ENCODE measurements around the gene CDC6.

The CDC6 gene

GRCh38 chr17:40323391-40324381, 36.0 kb downstream of the CDC6 start:
- DNase-seq = peak; percentile 93

GRCh38 chr17:40325156-40326013, 37.7 kb downstream of the CDC6 start:
- peak; percentile 67 to 70 for DNase-seq

- peak; percentile 82 to 84 for DNase-seq
These were observed 38.5 kb downstream of the CDC6 start for GRCh38 chr17:40326014-40326831.

DNA sequence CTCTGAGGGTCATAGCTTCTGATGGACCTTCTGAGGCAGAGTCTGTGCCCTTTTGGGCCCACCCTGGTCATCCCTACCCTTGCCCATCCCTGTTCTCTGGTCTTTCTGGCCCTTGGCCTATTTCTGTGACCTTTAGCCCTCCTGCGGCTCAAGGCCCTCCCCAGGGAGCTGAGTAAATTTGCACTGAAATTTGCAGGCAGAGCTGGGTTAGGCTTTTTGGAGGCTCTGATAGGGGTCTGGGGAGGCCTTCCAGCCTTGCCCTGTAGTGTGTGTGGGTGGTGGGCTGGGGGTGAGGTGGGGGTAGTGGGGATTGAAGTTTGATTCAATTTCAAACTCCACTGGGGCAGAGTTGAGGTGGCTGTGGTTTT, 39.1 kb downstream of the CDC6 start:
- DNase-seq = no peak

GRCh38 chr17:40327244-40327729, 39.6 kb downstream of the CDC6 start:
- DNase-seq = no peak

- no peak for DNase-seq
These were observed 40.2 kb downstream of the CDC6 start for GRCh38 chr17:40327735-40328385.

DNA sequence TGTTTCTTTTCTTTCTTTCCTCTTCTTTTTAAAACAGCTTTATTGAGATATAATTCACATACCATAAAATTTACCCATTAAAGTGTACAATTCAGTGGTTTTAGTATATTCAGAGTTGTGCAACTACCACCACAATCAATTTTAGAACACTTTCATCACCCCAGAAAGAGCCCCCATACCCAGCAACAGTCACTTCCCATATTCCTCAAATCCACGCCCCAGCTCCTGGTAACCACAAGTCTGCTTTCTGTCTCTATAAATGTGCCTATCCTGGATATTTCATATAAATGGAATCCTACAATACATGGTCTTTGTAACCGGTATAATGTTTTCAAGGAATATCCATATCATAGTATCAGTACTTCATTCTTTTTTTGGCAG, 40.7 kb downstream of the CDC6 start:
- no peak for DNase-seq

- peak; percentile 58 to 78 for DNase-seq
These were observed 42.4 kb downstream of the CDC6 start for GRCh38 chr17:40329839-40330794.

DNA sequence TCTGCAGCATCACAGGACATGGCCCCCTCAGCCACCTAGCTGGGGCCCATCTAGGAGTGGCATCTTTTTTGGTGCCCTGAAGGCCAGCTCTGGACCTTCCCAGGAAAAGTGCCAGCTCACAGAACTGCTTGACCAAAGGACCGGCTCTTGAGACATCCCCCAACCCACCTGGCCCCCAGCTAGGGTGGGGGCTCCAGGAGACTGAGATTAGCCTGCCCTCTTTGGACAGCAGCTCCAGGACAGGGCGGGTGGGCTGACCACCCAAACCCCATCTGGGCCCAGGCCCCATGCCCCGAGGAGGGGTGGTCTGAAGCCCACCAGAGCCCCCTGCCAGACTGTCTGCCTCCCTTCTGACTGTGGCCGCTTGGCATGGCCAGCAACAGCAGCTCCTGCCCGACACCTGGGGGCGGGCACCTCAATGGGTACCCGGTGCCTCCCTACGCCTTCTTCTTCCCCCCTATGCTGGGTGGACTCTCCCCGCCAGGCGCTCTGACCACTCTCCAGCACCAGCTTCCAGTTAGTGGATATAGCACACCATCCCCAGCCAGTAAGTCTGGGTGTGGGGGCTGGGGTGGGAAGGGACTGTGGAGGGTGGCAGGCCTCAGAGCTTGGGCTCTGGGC, 43.3 kb downstream of the CDC6 start:
- no peak for DNase-seq

- no peak for DNase-seq
These were observed 44.3 kb downstream of the CDC6 start for GRCh38 chr17:40331743-40332641.

DNA sequence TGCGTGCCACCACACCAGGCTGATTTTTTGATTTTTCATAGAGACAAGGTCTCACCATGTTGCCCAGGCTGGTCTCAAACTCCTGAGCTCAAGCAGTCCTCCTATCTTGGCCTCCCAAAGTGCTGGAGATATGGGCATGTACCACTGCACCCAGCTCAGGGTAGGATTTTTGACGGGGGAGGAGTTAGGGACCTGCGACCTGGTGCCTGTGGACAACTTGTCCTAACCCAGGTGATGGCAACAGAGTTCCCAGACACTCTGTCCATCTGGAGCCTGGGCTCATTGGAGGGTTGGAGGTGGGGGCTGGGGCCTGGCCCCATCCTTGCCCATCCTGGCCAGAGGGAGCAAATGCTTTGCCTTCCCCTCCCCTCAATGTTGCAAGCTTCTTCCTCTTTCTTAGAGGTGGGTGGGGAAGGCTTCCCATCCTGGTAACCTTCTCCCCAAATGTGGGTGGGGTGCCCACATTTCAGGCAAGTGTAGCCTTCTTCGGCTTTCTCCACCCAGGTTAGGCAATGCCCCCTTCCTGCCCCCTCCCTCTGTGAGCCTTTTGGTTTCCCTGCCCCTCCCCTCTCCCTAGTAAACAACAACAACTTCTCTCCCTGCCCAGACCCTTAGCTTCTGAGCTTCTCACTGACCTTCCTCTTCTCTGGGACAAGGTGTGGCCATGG, 46.2 kb downstream of the CDC6 start:
- DNase-seq = peak in 1 of 2 donors; percentile 47

GRCh38 chr17:40335620-40336019, 47.9 kb downstream of the CDC6 start:
- no peak for DNase-seq

GRCh38 chr17:40337351-40337750, 49.7 kb downstream of the CDC6 start:
- DNase-seq = no peak

DNA sequence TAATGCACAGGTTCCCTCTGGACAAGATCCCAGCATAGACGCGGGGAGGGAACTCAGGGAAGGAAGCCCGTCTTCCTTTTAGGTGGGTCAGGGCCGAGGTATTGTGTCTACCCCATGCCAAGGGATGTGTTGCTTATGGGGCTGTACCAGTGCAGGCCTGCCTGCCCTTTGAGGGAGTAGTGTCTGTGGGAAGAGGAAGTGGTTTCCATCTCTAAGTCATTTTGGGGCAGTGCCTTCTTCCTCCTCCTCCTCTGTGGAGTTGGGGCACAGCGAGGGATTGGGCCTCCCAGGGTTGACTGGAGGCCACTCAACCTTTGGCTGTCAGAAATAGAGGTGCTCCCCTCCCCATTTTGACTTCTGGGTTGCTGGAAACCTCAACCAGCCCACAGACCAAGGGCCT, 50.4 kb downstream of the CDC6 start:
- DNase-seq = peak in 1 of 2 donors; percentile 38

DNA sequence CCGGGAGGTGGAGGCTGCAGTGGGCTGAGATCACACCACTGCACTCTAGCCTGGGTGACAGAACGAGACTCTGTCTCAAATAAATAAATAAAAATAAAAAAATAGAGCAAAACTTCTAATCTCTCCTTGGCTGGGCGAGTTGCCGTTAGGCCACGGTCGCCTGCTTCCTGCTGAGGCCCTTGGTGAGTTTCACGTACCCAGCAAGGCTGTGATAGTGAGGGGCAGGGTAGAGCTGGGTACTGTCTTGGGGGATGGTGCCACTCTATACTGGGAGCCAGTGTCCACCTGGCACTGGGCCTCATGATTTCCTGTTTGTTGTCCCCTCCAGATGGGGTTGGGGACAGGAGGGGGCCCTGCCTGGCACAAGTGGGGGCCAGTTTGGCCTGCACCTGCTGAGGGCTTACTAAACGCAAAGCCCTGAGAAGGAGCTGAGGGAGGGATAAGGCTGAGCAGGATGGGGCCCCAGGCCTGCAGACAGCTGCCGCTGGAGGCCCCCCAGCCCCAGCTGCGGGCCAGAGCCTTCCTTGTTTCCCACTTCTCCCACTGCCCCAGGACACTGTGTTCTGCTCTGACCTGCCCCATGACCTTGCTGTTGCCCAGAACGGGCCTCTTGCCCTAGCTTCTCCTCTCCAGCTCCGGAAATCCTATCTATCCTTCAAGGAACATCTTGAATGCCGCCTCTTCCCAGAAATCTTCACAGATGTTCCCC, 51.4 kb downstream of the CDC6 start:
- DNase-seq = no peak

GRCh38 chr17:40340327-40340726, 52.6 kb downstream of the CDC6 start:
- DNase-seq = no peak

DNA sequence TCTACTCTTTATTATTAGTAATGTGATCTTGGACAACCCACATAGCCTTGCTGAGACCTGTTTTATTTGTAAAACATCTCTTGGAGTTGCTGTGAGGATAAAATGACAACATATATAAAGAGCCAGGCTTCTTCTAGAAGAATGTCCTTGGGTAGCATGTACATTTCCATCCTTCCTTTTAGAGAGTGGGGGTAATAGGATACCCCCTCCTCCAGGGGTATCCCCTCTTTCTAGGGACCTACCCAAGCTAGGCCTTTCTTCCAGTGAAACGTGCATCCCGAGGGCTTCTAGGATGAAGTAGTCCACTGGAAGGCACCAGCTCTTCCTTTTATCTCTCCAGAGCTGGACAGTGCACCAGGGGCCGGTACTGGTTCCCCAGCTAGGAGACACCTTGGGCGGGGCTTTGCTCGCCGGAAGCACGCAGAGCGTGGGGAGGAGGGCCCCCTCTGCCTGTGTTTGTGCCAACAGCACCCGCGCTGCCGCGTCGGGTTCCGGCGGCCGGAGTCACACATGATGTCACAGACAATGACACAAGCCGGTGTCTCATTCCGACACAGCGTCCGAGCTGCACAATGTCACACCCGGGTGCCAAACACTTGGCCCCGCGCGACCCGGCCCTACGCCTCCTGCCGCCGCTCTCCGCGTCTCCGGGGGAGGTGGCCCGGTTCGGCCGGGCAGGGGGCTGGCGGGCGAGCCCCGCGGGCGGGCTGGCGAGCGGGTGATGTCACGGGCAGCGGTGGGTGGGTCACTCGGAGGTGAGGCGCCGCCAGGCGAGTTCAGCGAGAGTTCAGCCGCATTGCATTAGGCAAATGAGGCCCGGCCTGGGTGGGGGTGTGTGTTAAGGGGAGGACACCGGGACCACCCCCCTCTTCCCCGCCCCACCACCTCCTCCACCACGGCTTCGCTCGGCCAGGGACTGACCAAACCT, 53.5 kb downstream of the CDC6 start:
- peak; percentile 93 to 96 for DNase-seq
